Activated T-cell treated with anti-CD3 and anti-CD28 coated beads, Interleukin-2, amount 50 U/mL, for 4 hours (primary cell): Measurements from ENCODE around the gene CUZD1. TPM values are rescaled to one million over a fixed set of nuclear protein-coding genes. Genes with fewer than 3 reads are reported as not detected.
"Not testable (repeated sequence)": the region's sequence is repeated elsewhere in the genome, so short reads cannot be mapped to it uniquely, and the experiment has no call there.

ENCODE experiments used
- ATAC-seq, 2 donors: fragments of 200-7000 bp; cut with Tn5 transposase; one replicate each; pipeline ENCODE4 v1.10.0; 2021
- DNase-seq: peaks from one replicate; pipeline ENCODE4 v3.0.0-alpha.2; 2020
- H3K27me3 Mint-ChIP-seq: one replicate; pipeline ENCODE4 v1.8.0; 2021; ENCODE audit warnings: low read depth, mixed read lengths
- H3K36me3 Mint-ChIP-seq: one replicate; pipeline ENCODE4 v1.8.0; 2022; ENCODE audit warnings: mixed read lengths; ENCODE audit not compliant: insufficient read depth
- H3K4me1 Mint-ChIP-seq: one replicate; pipeline ENCODE4 v1.8.0; 2021; ENCODE audit warnings: low read depth, mixed read lengths
- H3K4me3 Mint-ChIP-seq: one replicate; pipeline ENCODE4 v1.8.0; 2021; ENCODE audit warnings: mild to moderate bottlenecking, moderate library complexity, mixed read lengths
- H3K9me3 Mint-ChIP-seq: one replicate; pipeline ENCODE4 v1.8.0; 2021; ENCODE audit warnings: mixed read lengths
- total RNA-seq, 3 donors: library from RNA; stranded (reverse); gene quantifications; one replicate each; pipeline ENCODE4 v1.2.1, GENCODE V29; 2021

Gene CUZD1, protein sequence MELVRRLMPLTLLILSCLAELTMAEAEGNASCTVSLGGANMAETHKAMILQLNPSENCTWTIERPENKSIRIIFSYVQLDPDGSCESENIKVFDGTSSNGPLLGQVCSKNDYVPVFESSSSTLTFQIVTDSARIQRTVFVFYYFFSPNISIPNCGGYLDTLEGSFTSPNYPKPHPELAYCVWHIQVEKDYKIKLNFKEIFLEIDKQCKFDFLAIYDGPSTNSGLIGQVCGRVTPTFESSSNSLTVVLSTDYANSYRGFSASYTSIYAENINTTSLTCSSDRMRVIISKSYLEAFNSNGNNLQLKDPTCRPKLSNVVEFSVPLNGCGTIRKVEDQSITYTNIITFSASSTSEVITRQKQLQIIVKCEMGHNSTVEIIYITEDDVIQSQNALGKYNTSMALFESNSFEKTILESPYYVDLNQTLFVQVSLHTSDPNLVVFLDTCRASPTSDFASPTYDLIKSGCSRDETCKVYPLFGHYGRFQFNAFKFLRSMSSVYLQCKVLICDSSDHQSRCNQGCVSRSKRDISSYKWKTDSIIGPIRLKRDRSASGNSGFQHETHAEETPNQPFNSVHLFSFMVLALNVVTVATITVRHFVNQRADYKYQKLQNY
- total RNA-seq = 1 to 10 TPM; 1.1 to 1.6 (median 1.3) TPM

DNA sequence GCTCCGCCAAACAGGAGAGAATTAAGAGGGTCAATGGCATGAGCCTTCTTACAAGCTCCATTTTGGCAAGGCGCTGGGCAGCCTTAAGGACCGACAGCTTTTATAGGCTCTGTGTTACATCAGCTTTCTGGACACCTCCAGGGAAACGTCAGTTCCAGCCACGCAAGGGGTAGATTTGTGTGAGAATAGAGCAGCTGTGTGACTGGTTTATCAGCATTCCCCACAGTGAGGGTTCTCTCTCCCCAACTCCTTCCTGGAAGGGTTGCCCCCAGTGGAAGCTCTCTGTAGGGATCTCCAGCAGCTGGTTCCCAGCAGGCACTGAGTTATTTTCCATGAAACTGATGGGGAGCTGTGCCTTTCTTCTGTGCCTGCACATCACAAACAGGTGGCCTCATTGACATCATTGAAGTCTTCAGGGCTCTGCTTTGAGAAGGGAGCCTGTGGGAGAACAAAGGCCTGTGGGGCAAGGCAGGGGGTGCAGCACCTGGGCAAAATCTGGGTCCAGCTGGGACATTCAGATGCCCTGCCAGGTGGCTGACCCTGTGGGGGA is at the start of gene CUZD1:
TSS of gene CUZD1 (minus strand) at position 75 of the 550 bp plus-strand sequence. CDS start at position 61, 14 bp downstream.
- H3K27me3 Mint-ChIP-seq = no peaks in the 10 kb centered on the region
- H3K36me3 Mint-ChIP-seq = peaks cover 43% of the 10 kb centered on the region

DNA sequence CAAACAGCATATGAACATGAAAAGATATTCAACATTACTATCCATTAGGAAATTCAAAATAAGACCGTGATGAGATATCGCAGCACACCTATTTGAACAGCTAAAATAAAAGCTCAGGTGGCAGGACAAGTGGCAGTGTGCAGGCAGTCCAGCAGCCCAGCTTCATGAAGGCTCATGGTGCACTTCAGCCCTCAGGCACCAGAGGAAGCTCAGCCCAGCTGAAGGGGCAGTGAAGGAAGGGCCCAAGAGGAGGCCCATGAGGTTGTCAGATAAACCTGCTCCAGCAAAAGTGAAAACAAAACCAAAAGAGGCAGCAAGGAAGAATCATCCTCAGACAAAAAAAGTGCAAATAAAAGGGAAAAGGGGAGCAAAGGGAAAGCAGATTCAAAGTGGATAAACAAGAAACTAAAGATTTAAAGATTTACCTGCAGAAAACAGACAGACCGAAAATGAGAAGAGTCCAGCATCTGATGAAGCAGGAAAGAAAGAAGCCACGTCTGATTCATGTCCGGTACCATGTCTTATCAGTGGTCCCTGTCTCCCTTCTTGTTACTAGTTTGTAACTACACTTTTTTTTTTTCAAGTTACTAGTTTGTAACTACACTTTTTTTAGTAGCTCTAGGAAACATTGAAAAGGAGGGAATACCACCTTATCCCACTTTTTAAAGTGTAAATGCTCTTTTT is 48.7 kb upstream of the CUZD1 start:
- Mint-ChIP-seq H3K4me1 (no peaks in the 10 kb centered on the region), H3K4me3 (no peak overlapping the region), H3K36me3 (peaks cover 7% of the 10 kb centered on the region), H3K27me3 (no peaks in the 10 kb centered on the region), H3K9me3 (no peaks in the 10 kb centered on the region)
- no peak for ATAC-seq
- no peak for DNase-seq

More for the DNA sequence above, at the start of gene CUZD1:
- no peak for DNase-seq
- Mint-ChIP-seq H3K9me3 (peaks cover 3% of the 10 kb centered on the region), H3K4me1 (no peaks in the 10 kb centered on the region), H3K4me3 (no peak within 1 kb of the TSS)
- no peak for ATAC-seq

- no peaks in the 10 kb centered on the region for H3K9me3 Mint-ChIP-seq
- H3K36me3 Mint-ChIP-seq = peaks cover 9% of the 10 kb centered on the region
- ATAC-seq (no peak), DNase-seq (no peak)
- H3K4me1 Mint-ChIP-seq = peaks cover 18% of the 10 kb centered on the region
- no peak overlapping the region for H3K4me3 Mint-ChIP-seq
- H3K27me3 Mint-ChIP-seq = peaks cover 2% of the 10 kb centered on the region
Observed at GRCh38 chr10:122884166-122884565, 38.5 kb upstream of the CUZD1 start.

GRCh38 chr10:122882766-122883165 is 37.1 kb upstream of the CUZD1 start:
- no peak overlapping the region for H3K4me3 Mint-ChIP-seq
- H3K9me3 Mint-ChIP-seq = no peaks in the 10 kb centered on the region
- H3K4me1 Mint-ChIP-seq = peaks cover 32% of the 10 kb centered on the region
- DNase-seq = no peak
- H3K36me3 Mint-ChIP-seq = peaks cover 7% of the 10 kb centered on the region
- ATAC-seq = no peak
- H3K27me3 Mint-ChIP-seq = peaks cover 2% of the 10 kb centered on the region

- H3K4me3 Mint-ChIP-seq = peak within 1 kb of the TSS; percentile 93
- ATAC-seq (peak; percentile 87 to 89), DNase-seq (peak; percentile 89)
- H3K36me3 Mint-ChIP-seq = peaks cover 8% of the 10 kb centered on the region
- peaks cover 2% of the 10 kb centered on the region for H3K27me3 Mint-ChIP-seq
- peaks cover 55% of the 10 kb centered on the region for H3K4me1 Mint-ChIP-seq
- H3K9me3 Mint-ChIP-seq = no peaks in the 10 kb centered on the region
Observed at GRCh38 chr10:122879339-122880273, 33.9 kb upstream of the CUZD1 start, which contains the start of gene FAM24B. TSS of gene FAM24B (minus strand) at chr10:122879581. CDS start at chr10:122850515, 29,066 bp downstream.

- Mint-ChIP-seq H3K4me1 (peaks cover 61% of the 10 kb centered on the region), H3K4me3 (peak overlapping the region; percentile 93), H3K9me3 (no peaks in the 10 kb centered on the region), H3K27me3 (peaks cover 2% of the 10 kb centered on the region), H3K36me3 (peaks cover 10% of the 10 kb centered on the region)
- DNase-seq (no peak), ATAC-seq (peak; percentile 6 to 8)
Observed at GRCh38 chr10:122878799-122879338, 33.2 kb upstream of the CUZD1 start.

GRCh38 chr10:122877264-122877663 is 31.6 kb upstream of the CUZD1 start:
- no peak for ATAC-seq
- H3K4me3 Mint-ChIP-seq = no peak overlapping the region
- H3K9me3 Mint-ChIP-seq = no peaks in the 10 kb centered on the region
- DNase-seq = no peak
- H3K27me3 Mint-ChIP-seq = peaks cover 2% of the 10 kb centered on the region
- peaks cover 56% of the 10 kb centered on the region for H3K4me1 Mint-ChIP-seq
- peaks cover 11% of the 10 kb centered on the region for H3K36me3 Mint-ChIP-seq

DNA sequence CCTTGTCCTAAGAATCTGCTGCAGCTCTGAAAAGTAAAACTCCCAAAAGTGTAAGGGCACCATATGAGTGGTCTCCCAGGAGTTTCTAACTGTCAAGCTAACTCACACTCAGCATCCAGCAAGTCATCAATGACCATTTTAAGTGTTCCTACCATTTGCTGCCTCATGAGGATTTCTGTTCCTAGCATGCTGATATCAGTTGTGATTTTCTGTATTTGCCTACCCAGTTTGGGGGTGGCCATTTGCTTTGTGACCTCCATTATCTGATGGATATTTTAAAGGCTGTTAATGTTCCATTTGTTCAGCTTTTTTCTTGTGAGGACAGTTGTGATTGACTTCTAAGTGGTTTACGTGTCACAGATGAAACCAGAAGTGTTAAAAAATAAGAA is 30.8 kb upstream of the CUZD1 start:
- DNase-seq (no peak), ATAC-seq (no peak)
- Mint-ChIP-seq H3K4me1 (peaks cover 55% of the 10 kb centered on the region), H3K27me3 (peaks cover 2% of the 10 kb centered on the region), H3K4me3 (no peak overlapping the region), H3K9me3 (no peaks in the 10 kb centered on the region), H3K36me3 (peaks cover 16% of the 10 kb centered on the region)

DNA sequence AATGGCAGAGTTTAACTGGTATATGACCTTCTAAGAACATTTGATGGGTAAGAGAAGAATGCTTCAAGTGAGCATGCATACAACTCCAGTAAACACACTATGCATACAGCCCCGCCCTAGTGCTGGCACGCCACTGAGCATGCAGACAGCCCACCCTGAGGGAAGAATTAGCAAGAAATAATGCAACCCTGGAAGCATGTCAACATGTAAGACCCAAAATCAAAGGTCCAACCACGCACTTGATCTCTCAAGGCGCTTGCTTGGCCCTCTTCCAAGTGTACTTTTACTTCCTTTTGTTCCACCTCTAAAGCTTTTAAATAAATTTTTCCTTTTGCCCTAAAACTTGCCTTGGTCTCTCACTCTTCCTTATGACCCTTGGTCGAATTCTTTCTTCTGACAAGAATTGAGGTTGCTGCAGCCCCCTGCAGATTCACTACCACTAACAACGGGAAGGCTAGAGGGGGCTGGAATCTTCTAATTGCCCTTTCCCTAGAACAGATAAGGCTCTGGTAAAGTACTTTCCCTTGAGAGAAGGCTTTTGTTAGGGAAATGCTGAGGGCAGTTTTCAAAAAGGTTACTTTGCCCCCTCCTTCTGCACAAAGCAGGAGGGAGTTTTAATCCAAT is 30.3 kb upstream of the CUZD1 start:
- H3K27me3 Mint-ChIP-seq = peaks cover 2% of the 10 kb centered on the region
- peaks cover 55% of the 10 kb centered on the region for H3K4me1 Mint-ChIP-seq
- no peak for DNase-seq
- H3K36me3 Mint-ChIP-seq = peaks cover 16% of the 10 kb centered on the region
- no peak for ATAC-seq
- no peak overlapping the region for H3K4me3 Mint-ChIP-seq
- no peaks in the 10 kb centered on the region for H3K9me3 Mint-ChIP-seq

DNA sequence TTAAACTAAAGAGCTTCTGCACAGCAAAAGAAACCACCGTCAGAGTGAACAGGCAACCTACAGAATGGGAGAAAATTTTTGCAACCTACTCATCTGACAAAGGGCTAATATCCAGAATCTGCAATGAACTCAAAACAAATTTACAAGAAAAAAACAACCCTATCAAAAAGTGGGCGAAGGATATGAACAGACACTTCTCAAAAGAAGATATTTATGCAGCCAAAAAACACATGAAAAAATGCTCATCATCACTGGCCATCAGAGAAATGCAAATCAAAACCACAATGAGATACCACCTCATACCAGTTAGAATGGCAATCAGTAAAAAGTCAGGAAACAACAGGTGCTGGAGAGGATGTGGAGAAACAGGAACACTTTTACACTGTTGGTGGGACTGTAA is 26.3 kb upstream of the CUZD1 start:
- not testable (repeated sequence) for H3K4me3 Mint-ChIP-seq
- H3K36me3 Mint-ChIP-seq = peaks cover 22% of the 10 kb centered on the region

GRCh38 chr10:122868768-122869167 is 23.1 kb upstream of the CUZD1 start:
- not testable (repeated sequence) for H3K4me3 Mint-ChIP-seq, DNase-seq, ATAC-seq, H3K9me3 Mint-ChIP-seq, H3K27me3 Mint-ChIP-seq
- Mint-ChIP-seq H3K4me1 (peaks cover 42% of the 10 kb centered on the region), H3K36me3 (peaks cover 18% of the 10 kb centered on the region)

More for the DNA sequence above, 26.3 kb upstream of the CUZD1 start:
- H3K9me3 Mint-ChIP-seq, ATAC-seq, DNase-seq, H3K27me3 Mint-ChIP-seq: not testable (repeated sequence)
- peaks cover 46% of the 10 kb centered on the region for H3K4me1 Mint-ChIP-seq

GRCh38 chr10:122866757-122867482 is 21.3 kb upstream of the CUZD1 start:
- not testable (repeated sequence) for DNase-seq, ATAC-seq
- H3K4me1 Mint-ChIP-seq = peaks cover 45% of the 10 kb centered on the region

More at GRCh38 chr10:122866757-122867482, 21.3 kb upstream of the CUZD1 start:
- not testable (repeated sequence) for H3K27me3 Mint-ChIP-seq, H3K4me3 Mint-ChIP-seq, H3K9me3 Mint-ChIP-seq
- peaks cover 11% of the 10 kb centered on the region for H3K36me3 Mint-ChIP-seq
